ENCODE data around the gene TP53I13. TPM values are rescaled to one million over a fixed set of nuclear protein-coding genes. Genes with fewer than 3 reads are reported as not detected.
"Not testable (repeated sequence)": the region's sequence is repeated elsewhere in the genome, so short reads cannot be mapped to it uniquely, and the experiment has no call there.

Gene TP53I13, protein sequence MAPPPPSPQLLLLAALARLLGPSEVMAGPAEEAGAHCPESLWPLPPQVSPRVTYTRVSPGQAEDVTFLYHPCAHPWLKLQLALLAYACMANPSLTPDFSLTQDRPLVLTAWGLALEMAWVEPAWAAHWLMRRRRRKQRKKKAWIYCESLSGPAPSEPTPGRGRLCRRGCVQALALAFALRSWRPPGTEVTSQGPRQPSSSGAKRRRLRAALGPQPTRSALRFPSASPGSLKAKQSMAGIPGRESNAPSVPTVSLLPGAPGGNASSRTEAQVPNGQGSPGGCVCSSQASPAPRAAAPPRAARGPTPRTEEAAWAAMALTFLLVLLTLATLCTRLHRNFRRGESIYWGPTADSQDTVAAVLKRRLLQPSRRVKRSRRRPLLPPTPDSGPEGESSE
- 10 to 100 TPM; 58.3 to 62.7 TPM for total RNA-seq
- long read RNA-seq, transcript TP53I13-201 (7 exons, 1,530 nt): major isoform, 42 of 82 reads
- long read RNA-seq, partial matches to known transcripts: 23 of 82 reads
- long read RNA-seq, other reads (novel, unspliced or antisense): 17 of 82 reads

DNA sequence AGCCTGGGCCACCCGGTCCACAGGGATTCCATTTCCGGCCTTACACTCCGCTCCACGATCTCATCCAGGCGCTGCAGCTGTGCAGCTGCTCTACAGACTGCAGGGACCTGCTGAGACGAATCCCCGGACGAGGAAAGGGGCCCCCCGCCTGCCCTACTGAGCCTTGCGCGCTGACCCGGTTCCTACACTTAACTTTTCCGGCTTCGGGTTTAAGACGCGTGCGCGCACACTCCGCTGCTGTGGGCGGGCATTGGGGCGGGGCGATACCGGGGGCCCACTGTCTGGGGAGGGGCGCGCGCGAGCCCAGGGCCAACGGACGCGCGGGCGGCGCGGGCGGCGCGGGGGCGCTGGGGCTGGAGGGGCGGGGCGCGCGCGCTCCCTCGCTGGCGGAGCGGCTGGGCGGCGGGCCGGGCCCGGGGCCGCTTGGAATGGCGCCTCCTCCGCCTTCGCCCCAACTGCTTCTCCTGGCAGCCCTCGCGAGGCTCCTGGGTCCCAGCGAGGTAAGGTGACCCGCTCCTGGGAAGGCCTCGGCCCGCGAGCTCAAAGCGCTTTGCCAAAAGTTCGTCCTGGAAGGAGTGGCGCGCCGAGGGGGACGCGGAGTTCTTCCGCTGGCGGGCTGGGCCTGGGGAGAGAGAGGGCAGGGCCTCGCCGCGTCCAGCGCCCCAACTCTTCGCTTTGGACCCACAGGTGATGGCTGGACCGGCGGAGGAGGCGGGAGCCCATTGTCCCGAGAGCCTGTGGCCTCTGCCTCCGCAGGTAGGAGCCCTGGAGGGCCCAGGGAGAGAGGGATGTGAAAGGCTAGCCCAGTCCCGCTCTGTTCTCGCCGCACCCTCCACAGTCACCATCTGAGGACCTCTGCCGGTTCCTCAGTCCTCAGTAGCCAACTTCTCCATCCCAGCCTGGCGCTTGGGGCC, at the start of gene TP53I13:
Gene TP53I13, plus strand, starts transcription at position 371 of the 914 bp plus-strand sequence. Its CDS starts 58 bp downstream, at position 429.
- peak; percentile 90 to 94 for DNase-seq
- ATAC-seq: peak; percentile 55
- intact Hi-C loops (cut with DNase I, micrococcal nuclease): no loop called here

DNA sequence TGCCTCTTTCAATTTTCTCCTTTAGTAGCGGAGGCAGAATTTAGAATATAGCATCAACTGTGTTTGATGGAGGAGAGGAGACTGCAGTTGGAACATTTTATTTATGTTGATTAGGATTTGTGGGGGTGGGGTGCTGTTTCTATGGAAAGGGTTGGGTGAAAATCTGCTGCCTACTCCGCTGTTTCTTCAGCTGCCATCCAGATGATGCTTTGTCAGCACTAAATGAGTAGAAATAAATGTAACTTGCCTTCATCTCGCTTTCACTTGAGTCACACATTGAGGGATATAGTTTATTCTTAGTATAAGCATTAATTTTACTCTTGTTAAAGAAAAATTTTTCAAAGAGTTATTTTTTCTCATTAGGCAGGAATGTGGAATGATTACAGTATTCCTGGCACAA, 43.8 kb upstream of the TP53I13 start:
- no peak for ATAC-seq
- intact Hi-C loops (cut with DNase I, micrococcal nuclease): no loop called here
- DNase-seq: no peak

DNA sequence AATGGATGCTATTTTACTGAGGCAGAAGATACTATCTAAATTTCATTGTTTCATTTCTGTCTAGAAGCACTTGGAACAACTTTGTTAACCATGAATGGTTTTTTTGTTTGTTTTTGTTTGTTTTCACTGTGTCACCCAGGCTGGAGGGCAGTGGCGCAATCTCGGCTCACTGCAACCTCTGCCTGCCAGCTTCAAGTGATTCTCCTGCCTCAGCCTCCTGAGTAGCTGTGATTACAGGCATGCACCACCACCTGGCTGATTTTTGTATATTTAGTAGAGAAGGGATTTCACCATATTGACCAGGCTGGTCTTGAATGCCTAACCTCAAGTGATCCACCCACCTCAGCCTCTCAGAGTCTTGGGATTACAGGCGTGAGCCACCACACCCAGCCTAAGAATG, 42.2 kb upstream of the TP53I13 start:
- DNase-seq (no peak), ATAC-seq (no peak)
- intact Hi-C loops (cut with DNase I, micrococcal nuclease): no loop called here

DNA sequence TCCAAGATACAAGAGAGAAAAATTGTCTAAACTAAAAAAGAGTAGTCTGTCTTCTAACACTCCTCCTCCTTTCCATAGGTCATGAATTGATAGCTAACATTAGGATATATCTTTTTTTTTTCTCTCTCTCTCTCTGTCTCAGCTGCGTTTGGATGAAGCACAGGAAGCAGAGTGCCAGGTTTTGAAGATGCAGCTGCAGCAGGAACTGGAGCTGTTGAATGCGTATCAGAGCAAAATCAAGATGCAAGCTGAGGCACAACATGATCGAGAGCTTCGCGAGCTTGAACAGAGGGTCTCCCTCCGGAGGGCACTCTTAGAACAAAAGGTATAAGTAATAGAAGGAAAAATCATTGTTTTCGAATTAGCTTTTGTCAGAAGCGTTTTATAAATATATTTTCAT, 34.5 kb upstream of the TP53I13 start:
- intact Hi-C loops (cut with DNase I, micrococcal nuclease): no loop called here
- DNase-seq (no peak), ATAC-seq (no peak)

DNA sequence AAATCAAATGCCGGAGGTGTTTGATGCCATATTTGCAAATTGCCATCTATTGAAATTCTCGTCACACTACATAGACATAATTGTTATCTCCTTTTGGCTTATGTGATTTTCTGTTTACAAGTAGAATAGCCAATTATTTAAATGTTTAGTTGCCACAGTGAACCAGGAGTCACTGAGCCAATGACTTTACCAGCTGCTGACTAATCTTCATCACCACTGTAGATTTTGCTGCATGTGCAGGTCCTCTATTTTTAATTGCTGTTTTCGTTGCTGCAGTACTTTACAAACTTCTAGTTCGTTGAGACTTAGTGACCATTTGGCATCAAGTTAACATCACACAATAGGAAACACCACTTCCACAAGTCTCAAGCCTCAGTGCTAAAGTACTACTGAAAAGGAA, 24.4 kb upstream of the TP53I13 start:
- no peak for ATAC-seq
- intact Hi-C loops (cut with DNase I, micrococcal nuclease): no loop called here
- no peak for DNase-seq

DNA sequence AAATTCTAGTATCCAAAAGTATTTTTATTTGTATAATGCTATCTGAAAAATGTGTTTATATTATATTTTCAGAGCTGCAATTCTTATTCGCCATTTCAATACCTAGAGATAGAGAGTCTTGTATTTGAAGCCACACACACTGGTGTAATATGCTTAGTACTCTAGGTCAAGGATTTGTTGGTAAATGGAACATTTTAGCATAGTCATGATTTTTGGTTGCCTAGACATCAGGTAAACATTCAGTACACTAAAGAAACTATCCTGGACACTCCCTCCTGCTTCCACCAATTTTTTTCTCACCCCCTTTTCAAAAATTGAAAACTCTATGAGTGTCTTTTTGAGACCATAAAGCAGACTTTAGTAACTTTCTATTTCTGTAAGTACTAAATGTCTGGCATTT, 22.4 kb upstream of the TP53I13 start:
- DNase-seq (no peak), ATAC-seq (no peak)
- intact Hi-C loops (cut with DNase I, micrococcal nuclease): no loop called here

DNA sequence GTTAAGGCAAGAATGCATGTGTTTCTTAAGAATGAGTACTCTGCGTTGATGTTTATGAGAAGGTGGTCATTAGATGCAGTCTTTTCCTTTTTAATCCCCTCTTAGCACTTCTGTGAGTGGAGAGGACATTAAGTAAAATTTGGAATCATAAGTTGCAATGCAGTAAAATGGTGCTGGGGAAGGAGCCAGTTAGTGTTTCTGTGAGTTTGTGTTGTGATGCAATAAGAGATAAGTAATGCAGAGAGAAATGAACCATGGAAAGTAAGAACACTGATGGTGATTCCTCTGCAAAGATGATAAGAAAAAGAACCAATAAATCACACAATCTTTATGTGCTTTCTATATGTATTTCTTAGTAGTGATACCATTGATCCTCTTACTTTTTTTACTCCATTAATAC, 21.7 kb upstream of the TP53I13 start:
- intact Hi-C loops (cut with DNase I, micrococcal nuclease): no loop called here
- ATAC-seq: no peak
- no peak for DNase-seq

DNA sequence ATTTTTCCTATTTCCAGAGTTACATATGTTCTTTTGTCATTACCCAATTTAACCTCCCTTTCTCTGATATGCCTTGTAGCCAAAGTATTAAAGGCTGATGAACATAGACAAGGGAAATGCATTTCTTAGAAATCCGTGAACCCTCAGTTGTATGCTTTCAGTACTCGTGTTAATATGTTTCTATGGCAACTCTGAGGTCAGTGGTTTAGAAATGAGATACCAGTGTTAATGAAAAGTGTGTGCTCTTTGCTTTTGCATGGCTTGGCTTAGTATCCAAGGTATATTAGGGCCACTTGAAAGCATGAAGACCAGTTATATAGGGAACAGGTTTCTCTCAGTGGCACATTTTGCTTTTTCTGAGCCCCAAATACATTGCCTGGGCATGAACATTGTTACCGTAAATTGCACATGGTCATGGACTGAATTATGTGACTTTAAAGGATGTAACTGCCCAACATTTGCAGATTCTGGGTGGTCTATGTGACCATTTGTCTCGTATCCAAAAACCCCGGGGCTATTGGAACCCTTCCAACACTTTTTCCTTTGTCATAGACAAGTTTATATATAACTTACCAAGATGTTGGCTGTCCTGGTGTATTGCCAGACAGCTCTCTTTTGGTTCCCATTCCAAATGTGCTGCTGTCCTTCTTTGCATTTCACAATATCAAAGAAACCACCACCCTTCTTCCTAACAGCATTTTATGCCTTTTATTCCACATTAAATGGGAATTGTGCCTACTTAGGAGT, 19.2 kb upstream of the TP53I13 start:
- intact Hi-C loops (cut with DNase I, micrococcal nuclease): no loop called here
- no peak for ATAC-seq
- no peak for DNase-seq

DNA sequence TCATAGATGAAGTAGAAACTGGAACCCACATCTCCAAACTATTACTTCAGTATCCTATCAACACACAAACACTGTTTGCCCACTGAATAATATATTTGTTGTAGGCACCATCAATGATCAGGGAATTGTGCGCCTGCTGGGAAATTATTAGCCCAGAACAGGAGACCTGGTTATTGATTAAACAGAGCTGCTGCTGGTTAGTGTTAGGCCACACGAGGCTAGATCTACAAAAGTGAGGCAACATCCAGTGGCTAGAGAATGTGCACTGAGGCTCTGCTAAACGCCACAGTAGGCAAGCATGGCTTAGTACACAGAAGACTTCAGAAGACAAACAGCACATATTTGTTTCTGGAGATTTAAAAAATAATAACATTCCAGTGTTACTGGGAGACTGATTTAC, 12.7 kb upstream of the TP53I13 start:
- DNase-seq (no peak), ATAC-seq (peak; percentile 37)
- intact Hi-C loops (cut with DNase I, micrococcal nuclease): no loop called here

DNA sequence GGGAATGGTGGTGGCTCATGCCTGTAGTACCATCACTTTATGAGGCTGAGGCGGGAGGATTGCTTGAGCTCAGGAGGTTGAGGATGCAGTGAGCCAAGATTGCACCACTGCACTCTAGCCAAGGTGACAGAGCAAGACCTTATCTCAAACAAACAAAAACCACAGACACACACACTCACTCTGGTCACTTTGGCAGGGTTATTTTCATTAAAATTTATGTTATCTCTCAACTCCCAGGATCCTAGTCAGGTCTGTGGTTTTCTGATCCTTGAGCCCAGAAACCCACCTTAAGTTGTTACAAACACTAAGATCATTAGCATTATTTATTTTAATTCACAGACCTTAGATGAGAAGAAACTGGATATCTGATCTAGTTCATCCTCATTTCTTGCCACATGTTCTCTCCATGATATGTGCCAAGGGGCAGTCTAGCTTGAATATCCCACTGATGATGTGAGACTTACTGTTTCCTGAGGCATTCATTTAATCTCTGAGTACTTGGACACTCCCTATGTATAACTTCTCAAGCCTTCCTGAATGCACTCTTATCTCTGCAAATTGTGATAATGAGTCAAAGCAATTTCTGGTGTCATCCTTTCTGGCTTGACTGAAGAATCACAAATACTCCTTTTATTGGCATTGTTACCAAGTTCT, 11.3 kb upstream of the TP53I13 start:
- ATAC-seq: no peak
- no peak for DNase-seq
- intact Hi-C loops (cut with DNase I, micrococcal nuclease): no loop called here

DNA sequence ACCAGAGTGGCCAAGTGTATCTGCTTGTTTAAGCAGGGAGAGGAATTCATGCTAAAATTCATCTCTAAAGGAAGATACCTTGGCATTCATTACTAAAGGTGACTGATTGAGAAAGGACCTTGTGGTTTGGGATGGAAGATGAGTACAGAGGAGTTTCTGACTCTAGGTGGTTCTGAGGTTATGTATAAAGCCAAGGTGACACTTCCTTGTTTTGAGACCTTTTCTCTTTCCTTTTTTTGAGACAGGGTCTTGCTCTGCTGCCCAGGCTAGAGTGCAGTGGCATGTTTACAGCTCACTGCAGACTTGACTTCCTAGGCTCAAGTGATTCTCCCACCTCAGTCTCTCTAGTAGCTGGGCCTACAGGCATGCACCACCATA, 10.8 kb upstream of the TP53I13 start:
- ATAC-seq (no peak), DNase-seq (no peak)
- intact Hi-C loops (cut with DNase I, micrococcal nuclease): no loop called here

DNA sequence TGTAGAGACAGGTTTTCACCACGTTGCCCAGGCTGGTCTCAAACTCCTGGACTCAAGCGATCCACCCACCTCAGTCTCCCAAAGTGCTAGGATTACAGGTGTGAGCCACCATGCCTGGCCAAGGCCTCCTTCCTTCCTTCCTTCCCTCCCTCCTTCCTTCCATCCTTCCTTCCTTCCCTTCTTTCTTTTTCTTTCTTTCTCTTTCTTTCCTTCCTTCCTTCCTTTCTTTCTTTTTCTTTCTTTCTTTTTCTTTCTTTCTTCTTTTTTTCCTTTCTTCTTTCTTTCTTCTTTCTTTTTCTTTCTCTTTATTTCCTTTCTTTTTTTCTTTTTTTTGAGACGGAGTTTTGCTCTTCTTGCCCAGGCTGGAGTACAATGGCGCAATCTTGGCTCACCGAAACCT, 10.4 kb upstream of the TP53I13 start:
- intact Hi-C loops (cut with DNase I, micrococcal nuclease); DNase-seq; ATAC-seq: not testable (repeated sequence)

DNA sequence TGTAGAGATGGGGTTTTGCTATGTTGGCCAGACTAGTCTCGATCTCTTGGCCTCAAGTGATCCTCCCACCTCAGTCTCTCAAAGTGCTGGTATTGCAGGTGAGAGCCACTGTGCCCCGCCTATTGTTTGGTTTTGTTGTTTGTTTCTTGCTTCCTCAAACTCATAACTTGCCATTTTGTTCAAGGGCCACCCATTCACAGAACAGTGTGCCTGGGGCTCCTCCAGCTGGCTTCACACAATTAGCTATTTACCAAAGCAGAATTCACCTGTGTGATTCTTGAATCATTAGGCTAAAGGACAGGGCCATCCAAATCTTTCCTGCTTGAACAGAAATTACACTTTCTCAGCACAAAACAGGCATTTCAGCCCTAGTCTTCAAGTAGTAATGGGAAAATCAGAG, 8.9 kb upstream of the TP53I13 start:
- ATAC-seq: peak; percentile 18
- no peak for DNase-seq
- intact Hi-C loops (cut with DNase I, micrococcal nuclease): no loop called here

DNA sequence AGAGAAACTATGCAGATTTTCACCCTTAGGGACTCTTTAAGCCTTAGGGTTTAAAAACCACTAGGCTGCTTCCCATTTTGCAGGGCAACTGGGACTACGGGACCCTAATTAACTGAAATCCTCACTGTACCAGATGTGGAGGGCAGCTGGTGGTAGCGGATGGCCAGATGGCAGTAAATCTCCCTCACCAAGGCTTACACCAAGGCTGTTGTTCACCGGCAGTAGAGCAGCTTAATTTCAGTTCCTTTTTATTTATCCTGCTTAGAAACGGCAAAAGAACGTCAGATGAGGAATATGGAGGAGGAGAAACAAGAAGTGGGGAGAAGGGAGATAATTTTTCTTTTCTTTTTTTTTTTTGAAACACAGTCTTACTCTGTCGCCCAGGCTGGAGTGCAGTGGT, 8.2 kb upstream of the TP53I13 start:
- ATAC-seq: no peak
- no peak for DNase-seq
- intact Hi-C loops (cut with DNase I, micrococcal nuclease): no loop called here

DNA sequence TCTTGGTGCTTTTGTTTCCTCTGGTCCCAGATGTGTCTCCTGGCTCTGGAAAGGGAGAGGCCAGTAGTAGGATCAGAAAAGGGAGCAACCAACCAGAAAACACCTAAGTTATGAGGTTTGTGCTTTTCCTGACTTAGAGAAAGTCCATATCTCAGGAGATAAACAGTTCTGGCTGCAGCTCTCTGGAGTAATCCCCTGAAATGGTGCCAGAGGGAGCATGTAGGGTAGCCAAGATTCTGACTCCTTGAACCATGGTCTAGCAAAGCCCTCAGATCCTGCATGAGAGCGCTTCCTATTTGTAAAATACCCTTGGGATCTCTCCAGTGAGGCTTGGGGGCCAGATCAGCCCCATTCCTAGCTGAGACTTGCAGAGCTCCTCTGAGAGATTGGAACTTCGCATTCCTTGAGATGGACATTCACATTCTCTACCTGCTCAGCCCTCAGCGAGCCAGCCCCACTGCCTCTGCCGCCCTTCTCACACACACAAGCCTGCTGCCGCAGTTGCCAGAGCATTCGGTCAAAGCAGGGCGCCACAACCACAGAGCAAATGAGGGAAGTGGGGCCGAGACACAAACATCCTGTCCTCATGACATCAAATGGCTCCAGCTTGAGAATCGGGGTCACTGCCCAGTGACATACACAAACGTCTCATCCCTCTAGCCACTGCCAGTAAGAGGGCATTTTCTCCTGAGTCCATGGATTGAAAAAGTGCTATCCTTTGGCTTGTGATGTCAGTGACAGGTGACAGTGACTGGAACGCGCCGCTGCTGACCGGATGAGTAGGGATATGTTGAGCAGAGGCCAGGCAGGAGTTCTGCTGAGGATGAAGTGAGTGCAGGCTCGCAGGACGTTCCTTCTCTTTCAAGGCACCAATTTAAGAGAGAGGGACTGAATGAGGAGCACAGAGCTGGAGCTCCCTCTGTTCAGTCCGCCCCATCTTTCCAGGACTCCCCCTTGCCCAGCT, 6.7 kb upstream of the TP53I13 start:
- ATAC-seq (no peak), DNase-seq (no peak)
- intact Hi-C loops (cut with DNase I, micrococcal nuclease): no loop called here

DNA sequence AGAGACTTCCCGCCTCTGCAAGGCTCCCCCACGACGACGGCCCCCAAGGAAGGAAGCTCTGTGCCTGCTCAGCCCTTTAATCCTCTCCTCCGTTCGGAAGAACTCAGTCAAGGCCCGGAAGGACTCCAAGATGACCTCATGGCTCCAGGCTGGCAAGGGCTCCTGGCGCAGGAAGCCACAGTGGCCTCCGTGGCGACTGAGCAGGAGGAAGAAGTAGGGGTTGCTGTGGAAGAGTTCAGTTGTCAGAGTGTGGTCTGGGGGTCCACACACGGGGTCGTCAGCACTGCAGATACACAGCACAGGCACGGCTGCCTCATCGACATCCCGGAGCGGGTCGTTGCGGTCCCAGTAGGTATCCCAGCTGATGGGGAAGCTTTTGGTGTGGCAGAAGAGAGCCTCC, 5.9 kb upstream of the TP53I13 start:
- intact Hi-C loops (cut with DNase I, micrococcal nuclease): no loop called here
- ATAC-seq (no peak), DNase-seq (no peak)

DNA sequence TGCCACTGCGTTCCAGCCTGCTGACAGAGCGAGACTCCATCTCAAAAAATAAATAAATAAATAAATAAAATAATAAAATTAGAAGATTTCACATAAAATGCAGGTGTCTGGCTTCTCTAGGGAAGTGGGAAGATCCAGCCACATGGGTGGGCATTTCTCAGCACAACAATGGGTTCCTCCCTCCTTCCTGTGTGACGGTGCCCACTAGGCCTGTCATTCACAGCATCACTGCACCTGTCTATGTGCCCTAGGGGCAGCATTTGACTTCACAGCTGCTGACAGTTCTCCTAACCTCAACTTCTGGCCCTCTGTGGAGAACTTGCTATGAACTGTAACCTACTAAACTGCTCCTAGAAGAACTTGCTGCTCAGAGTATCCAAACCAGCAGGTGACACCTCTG, 4.7 kb upstream of the TP53I13 start:
- ATAC-seq (no peak), DNase-seq (no peak)
- intact Hi-C loops (cut with DNase I, micrococcal nuclease): no loop called here

All from left colon (tissue), 2 donors.